ENCODE measurements around the gene MLLT1. TPM values are rescaled to one million over a fixed set of nuclear protein-coding genes. Genes with fewer than 3 reads are reported as not detected.

The MLLT1 gene
- total RNA-seq, 1 donor from 2014 or later, result 59.2 TPM

GRCh38 chr19:6234527-6234926, 45.2 kb downstream of the MLLT1 start:
- no peak for DNase-seq (ENCODE audit: low spot score)
- Mint-ChIP-seq H3K36me3 (ENCODE audit: low read depth, unreplicated experiment) (peaks cover 22% of the 10 kb centered on the region), H3K9me3 (ENCODE audit: unreplicated experiment) (no peaks in the 10 kb centered on the region), H3K27ac (ENCODE audit: unreplicated experiment) (no peak overlapping the region), H3K4me3 (ENCODE audit: unreplicated experiment) (no peak overlapping the region), H3K27me3 (ENCODE audit: unreplicated experiment) (peaks cover 19% of the 10 kb centered on the region), H3K4me1 (ENCODE audit: unreplicated experiment) (peaks cover 12% of the 10 kb centered on the region)
- TF ChIP-seq, protein P1, sequence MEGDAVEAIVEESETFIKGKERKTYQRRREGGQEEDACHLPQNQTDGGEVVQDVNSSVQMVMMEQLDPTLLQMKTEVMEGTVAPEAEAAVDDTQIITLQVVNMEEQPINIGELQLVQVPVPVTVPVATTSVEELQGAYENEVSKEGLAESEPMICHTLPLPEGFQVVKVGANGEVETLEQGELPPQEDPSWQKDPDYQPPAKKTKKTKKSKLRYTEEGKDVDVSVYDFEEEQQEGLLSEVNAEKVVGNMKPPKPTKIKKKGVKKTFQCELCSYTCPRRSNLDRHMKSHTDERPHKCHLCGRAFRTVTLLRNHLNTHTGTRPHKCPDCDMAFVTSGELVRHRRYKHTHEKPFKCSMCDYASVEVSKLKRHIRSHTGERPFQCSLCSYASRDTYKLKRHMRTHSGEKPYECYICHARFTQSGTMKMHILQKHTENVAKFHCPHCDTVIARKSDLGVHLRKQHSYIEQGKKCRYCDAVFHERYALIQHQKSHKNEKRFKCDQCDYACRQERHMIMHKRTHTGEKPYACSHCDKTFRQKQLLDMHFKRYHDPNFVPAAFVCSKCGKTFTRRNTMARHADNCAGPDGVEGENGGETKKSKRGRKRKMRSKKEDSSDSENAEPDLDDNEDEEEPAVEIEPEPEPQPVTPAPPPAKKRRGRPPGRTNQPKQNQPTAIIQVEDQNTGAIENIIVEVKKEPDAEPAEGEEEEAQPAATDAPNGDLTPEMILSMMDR (IDR thresholded peaks at IDR 0.05; ENCODE audit: unreplicated experiment), result no peak

DNA sequence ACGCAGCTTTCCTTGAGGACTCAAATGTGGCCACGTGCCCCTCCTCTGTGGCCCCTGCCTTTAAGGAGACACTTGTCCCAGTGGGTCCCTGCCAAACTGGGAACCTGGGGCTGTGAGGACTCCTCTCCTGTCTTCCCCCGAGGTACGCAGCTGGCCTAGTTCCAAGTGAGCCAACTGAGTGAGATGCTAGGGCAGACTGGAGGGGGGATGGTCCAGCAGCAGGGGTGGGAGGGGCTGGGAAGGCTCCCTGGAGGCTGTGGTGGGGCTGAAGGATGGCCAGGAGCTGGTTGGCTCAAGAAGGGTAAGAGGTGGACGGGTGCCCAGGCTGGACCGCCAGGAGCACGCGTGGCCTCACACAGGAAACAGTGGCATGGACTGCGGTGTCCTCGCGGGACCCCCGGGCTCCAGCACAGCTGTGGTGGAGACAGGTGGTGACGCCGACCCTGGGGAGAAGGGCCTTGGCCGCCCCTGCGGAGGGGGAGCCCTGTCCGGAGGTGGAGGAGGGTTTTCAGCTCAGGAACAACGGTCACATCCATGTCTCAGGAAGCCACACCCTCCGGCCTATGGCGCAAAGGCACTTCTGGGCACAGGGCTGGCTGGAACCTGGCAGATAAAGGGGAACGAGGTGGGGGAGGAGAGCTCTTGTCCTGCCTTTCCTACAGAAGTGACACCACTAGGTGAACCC, 45.8 kb downstream of the MLLT1 start:
- Mint-ChIP-seq H3K36me3 (ENCODE audit: low read depth, unreplicated experiment) (peaks cover 24% of the 10 kb centered on the region), H3K27me3 (ENCODE audit: unreplicated experiment) (peaks cover 21% of the 10 kb centered on the region), H3K27ac (ENCODE audit: unreplicated experiment) (peak overlapping the region; percentile 30), H3K4me3 (ENCODE audit: unreplicated experiment) (no peak overlapping the region), H3K9me3 (ENCODE audit: unreplicated experiment) (no peaks in the 10 kb centered on the region), H3K4me1 (ENCODE audit: unreplicated experiment) (peaks cover 11% of the 10 kb centered on the region)
- no peak for DNase-seq (ENCODE audit: low spot score)
- TF ChIP-seq, protein P1 (IDR thresholded peaks at IDR 0.05; ENCODE audit: unreplicated experiment), result no peak

DNA sequence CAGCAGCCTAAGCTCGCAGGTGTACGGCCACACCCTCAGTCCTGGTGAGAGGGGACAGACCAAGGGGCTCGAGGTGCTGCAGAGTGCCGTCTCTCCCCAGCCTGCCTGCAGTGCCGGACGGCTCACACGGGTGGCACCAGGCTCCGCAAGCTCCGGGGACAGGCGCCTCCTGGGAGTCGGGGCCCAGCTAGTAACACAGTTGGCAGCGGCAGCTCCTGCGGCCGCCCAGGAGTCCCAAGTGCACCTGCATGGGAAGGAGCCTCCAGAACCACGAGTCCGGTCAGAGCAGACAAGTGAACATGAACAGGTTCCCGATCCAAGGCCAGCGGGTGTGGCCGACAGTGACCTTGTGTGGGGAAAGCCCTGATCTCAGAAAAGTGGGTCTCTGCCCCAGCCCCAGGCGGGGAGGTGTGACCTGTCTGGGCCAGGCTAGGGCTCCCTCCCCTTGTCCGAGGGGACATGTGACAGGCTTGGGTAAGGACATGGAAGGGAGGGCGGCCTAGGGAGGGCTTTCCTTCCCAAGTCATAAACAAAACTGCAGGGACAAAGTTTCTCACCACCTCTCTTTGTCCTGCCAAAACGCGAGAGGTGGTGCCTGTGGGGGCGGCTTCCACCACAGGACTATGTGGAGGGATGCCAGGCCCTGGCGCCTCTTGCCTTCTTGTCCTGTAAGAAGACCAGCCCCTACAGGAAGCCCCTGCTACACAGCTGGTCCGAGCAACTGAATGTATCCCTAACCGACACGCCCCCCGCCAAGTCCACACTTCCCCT, 46.5 kb downstream of the MLLT1 start:
- DNase-seq (ENCODE audit: low spot score), result no peak
- Mint-ChIP-seq H3K9me3 (ENCODE audit: unreplicated experiment) (no peaks in the 10 kb centered on the region), H3K27ac (ENCODE audit: unreplicated experiment) (peak overlapping the region; percentile 30), H3K4me3 (ENCODE audit: unreplicated experiment) (no peak overlapping the region), H3K36me3 (ENCODE audit: low read depth, unreplicated experiment) (peaks cover 24% of the 10 kb centered on the region), H3K27me3 (ENCODE audit: unreplicated experiment) (peaks cover 22% of the 10 kb centered on the region), H3K4me1 (ENCODE audit: unreplicated experiment) (peaks cover 7% of the 10 kb centered on the region)
- TF ChIP-seq, protein P1 (IDR thresholded peaks at IDR 0.05; ENCODE audit: unreplicated experiment), result no peak

GRCh38 chr19:6232601-6233055, 47.1 kb downstream of the MLLT1 start:
- no peak overlapping the region for H3K27ac Mint-ChIP-seq (ENCODE audit: unreplicated experiment)
- TF ChIP-seq, protein P1 (IDR thresholded peaks at IDR 0.05; ENCODE audit: unreplicated experiment), result no peak
- H3K4me1 Mint-ChIP-seq (ENCODE audit: unreplicated experiment), result peaks cover 4% of the 10 kb centered on the region
- peaks cover 25% of the 10 kb centered on the region for H3K36me3 Mint-ChIP-seq (ENCODE audit: low read depth, unreplicated experiment)
- peaks cover 23% of the 10 kb centered on the region for H3K27me3 Mint-ChIP-seq (ENCODE audit: unreplicated experiment)
- DNase-seq (ENCODE audit: low spot score), result no peak
- H3K4me3 Mint-ChIP-seq (ENCODE audit: unreplicated experiment), result no peak overlapping the region
- H3K9me3 Mint-ChIP-seq (ENCODE audit: unreplicated experiment), result no peaks in the 10 kb centered on the region

GRCh38 chr19:6230991-6231448, 48.8 kb downstream of the MLLT1 start:
- Mint-ChIP-seq H3K27me3 (ENCODE audit: unreplicated experiment) (peaks cover 23% of the 10 kb centered on the region), H3K4me3 (ENCODE audit: unreplicated experiment) (peak overlapping the region; percentile 38), H3K27ac (ENCODE audit: unreplicated experiment) (peak overlapping the region; percentile 84), H3K4me1 (ENCODE audit: unreplicated experiment) (peaks cover 4% of the 10 kb centered on the region), H3K36me3 (ENCODE audit: low read depth, unreplicated experiment) (peaks cover 30% of the 10 kb centered on the region), H3K9me3 (ENCODE audit: unreplicated experiment) (no peaks in the 10 kb centered on the region)
- DNase-seq (ENCODE audit: low spot score), result no peak
- TF ChIP-seq, protein P1 (IDR thresholded peaks at IDR 0.05; ENCODE audit: unreplicated experiment), result no peak
